Activated CD4-positive, alpha-beta T cell treated with anti-CD3 and anti-CD28 coated beads, Interleukin-2, amount 10 ng/mL, durations not matched to agents 7 days and 5 days (primary cell): ENCODE measurements around the gene GTPBP2. TPM values are rescaled to one million over a fixed set of nuclear protein-coding genes. Genes with fewer than 3 reads are reported as not detected.
A peak's percentile ranks its signal among the peaks of the same experiment; 100 is the strongest.

Experiments
- CTCF ChIA-PET: fragments of 350-600 bp; sonication (Branson Sonifier 250); formaldehyde crosslinking; loops from one replicate; lab custom pipeline; 2021; ENCODE audit warnings: antibody characterized with exemption; lab: Charles Lee
- POLR2A ChIA-PET: fragments of 350-600 bp; sonication (Branson Sonifier 250); formaldehyde crosslinking; loops from one replicate; lab custom pipeline; 2021; ENCODE audit warnings: antibody characterized with exemption; lab: Charles Lee
- DNase-seq: peaks from one replicate; pipeline ENCODE4 v3.0.0-alpha.2; 2020
- H3K27ac Mint-ChIP-seq: one replicate; pipeline ENCODE4 v1.8.0; 2021; ENCODE audit warnings: mild to moderate bottlenecking, moderate library complexity, mixed read lengths
- H3K27me3 Mint-ChIP-seq: one replicate; pipeline ENCODE4 v1.8.0; 2021; ENCODE audit warnings: mixed read lengths
- H3K36me3 Mint-ChIP-seq: one replicate; pipeline ENCODE4 v1.8.0; 2021; ENCODE audit warnings: low read depth, mixed read lengths
- H3K4me1 Mint-ChIP-seq: one replicate; pipeline ENCODE4 v1.8.0; 2021; ENCODE audit warnings: mixed read lengths
- H3K4me3 Mint-ChIP-seq: one replicate; pipeline ENCODE4 v1.8.0; 2021; ENCODE audit warnings: mild to moderate bottlenecking, moderate library complexity, mixed read lengths
- H3K9me3 Mint-ChIP-seq: one replicate; pipeline ENCODE4 v1.8.0; 2021; ENCODE audit warnings: mixed read lengths
- total RNA-seq, 2 experiments: library from RNA; stranded (reverse); gene quantifications; one replicate each; pipeline ENCODE4 v1.2.3, GENCODE V29; 2021

Gene GTPBP2
- total RNA-seq = 10 to 100 TPM; 91.9 to 98.3 TPM

- POLR2A ChIA-PET = interaction anchor here (0.6 to 1.5 kb wide), 5 partner anchors 9 to 598 kb away, joined by 3 to 6 read pairs (median 4); partner anchors contain the start of genes POLH and XPO5
- peak within 1 kb of the TSS; percentile 99 for H3K4me3 Mint-ChIP-seq
- H3K27me3 Mint-ChIP-seq = no peaks in the 10 kb centered on the region
- H3K36me3 Mint-ChIP-seq = peaks cover 40% of the 10 kb centered on the region
- H3K27ac Mint-ChIP-seq = peak within 1 kb of the TSS; percentile 100
- CTCF ChIA-PET = interaction anchor here (0.6 to 1.4 kb wide), 10 partner anchors 10 to 446 kb away, joined by 3 to 7 read pairs (median 3); partner anchors contain the start of gene RSPH9
- H3K4me1 Mint-ChIP-seq = peaks cover 40% of the 10 kb centered on the region
- H3K9me3 Mint-ChIP-seq = no peaks in the 10 kb centered on the region
- DNase-seq = peak; percentile 98
Observed at GRCh38 chr6:43629104-43629504, at the start of gene GTPBP2. Gene GTPBP2, minus strand, starts transcription at chr6:43629264. Its CDS starts 102 bp downstream, at chr6:43629162.

GRCh38 chr6:43678341-43678740 is 49.3 kb upstream of the GTPBP2 start:
- H3K9me3 Mint-ChIP-seq = no peaks in the 10 kb centered on the region
- DNase-seq = no peak
- no peaks in the 10 kb centered on the region for H3K27me3 Mint-ChIP-seq
- ChIA-PET POLR2A (no interaction called here), CTCF (interaction anchor here (0.9 to 5.7 kb wide), 4 partner anchors 10 to 96 kb away, joined by 3 to 46 read pairs (median 4); partner anchors contain the start of gene MRPS18A)
- H3K4me3 Mint-ChIP-seq = no peak overlapping the region
- H3K27ac Mint-ChIP-seq = no peak overlapping the region
- H3K4me1 Mint-ChIP-seq = peaks cover 5% of the 10 kb centered on the region
- H3K36me3 Mint-ChIP-seq = peaks cover 31% of the 10 kb centered on the region

GRCh38 chr6:43677759-43678158 is 48.7 kb upstream of the GTPBP2 start:
- ChIA-PET CTCF (interaction anchor here (0.6 to 5.7 kb wide), 3 partner anchors 10 to 25 kb away, joined by 3 to 46 read pairs (median 4); partner anchors contain the start of gene MRPS18A), POLR2A (no interaction called here)
- H3K4me1 Mint-ChIP-seq = peaks cover 2% of the 10 kb centered on the region
- DNase-seq = no peak
- H3K36me3 Mint-ChIP-seq = peaks cover 35% of the 10 kb centered on the region
- no peaks in the 10 kb centered on the region for H3K27me3 Mint-ChIP-seq
- H3K4me3 Mint-ChIP-seq = no peak overlapping the region
- H3K27ac Mint-ChIP-seq = no peak overlapping the region
- no peaks in the 10 kb centered on the region for H3K9me3 Mint-ChIP-seq

GRCh38 chr6:43676962-43677606 is 48.0 kb upstream of the GTPBP2 start:
- H3K4me3 Mint-ChIP-seq = no peak overlapping the region
- H3K4me1 Mint-ChIP-seq = no peaks in the 10 kb centered on the region
- H3K27ac Mint-ChIP-seq = no peak overlapping the region
- ChIA-PET CTCF (interaction anchor here (0.6 to 5.7 kb wide), 2 partner anchors 10 to 25 kb away, joined by 4 to 46 read pairs; no protein-coding TSS in a partner anchor), POLR2A (no interaction called here)
- no peaks in the 10 kb centered on the region for H3K9me3 Mint-ChIP-seq
- peaks cover 33% of the 10 kb centered on the region for H3K36me3 Mint-ChIP-seq
- H3K27me3 Mint-ChIP-seq = no peaks in the 10 kb centered on the region
- DNase-seq = no peak

- Mint-ChIP-seq H3K27me3 (no peaks in the 10 kb centered on the region), H3K4me3 (no peak overlapping the region), H3K9me3 (no peaks in the 10 kb centered on the region), H3K27ac (no peak overlapping the region), H3K36me3 (peaks cover 34% of the 10 kb centered on the region), H3K4me1 (peaks cover 13% of the 10 kb centered on the region)
- ChIA-PET POLR2A (no interaction called here), CTCF (no interaction called here)
- no peak for DNase-seq
Observed at GRCh38 chr6:43674921-43675320, 45.9 kb upstream of the GTPBP2 start.

GRCh38 chr6:43674291-43674690 is 45.2 kb upstream of the GTPBP2 start:
- H3K4me1 Mint-ChIP-seq = peaks cover 19% of the 10 kb centered on the region
- CTCF ChIA-PET = interaction anchor here (0.6 kb wide), 1 partner anchor 506 kb away, joined by 3 read pairs; no protein-coding TSS in a partner anchor
- POLR2A ChIA-PET = no interaction called here

GRCh38 chr6:43673444-43674084 is 44.5 kb upstream of the GTPBP2 start:
- CTCF ChIA-PET = interaction anchor here (2.0 kb wide), 1 partner anchor 27 kb away, joined by 8 read pairs; no protein-coding TSS in a partner anchor
- Mint-ChIP-seq H3K27ac (no peak overlapping the region), H3K9me3 (no peaks in the 10 kb centered on the region), H3K4me3 (no peak overlapping the region), H3K36me3 (peaks cover 35% of the 10 kb centered on the region), H3K4me1 (peaks cover 25% of the 10 kb centered on the region), H3K27me3 (no peaks in the 10 kb centered on the region)
- no peak for DNase-seq
- POLR2A ChIA-PET = no interaction called here

More at GRCh38 chr6:43674291-43674690, 45.2 kb upstream of the GTPBP2 start:
- no peaks in the 10 kb centered on the region for H3K9me3 Mint-ChIP-seq
- H3K27ac Mint-ChIP-seq = no peak overlapping the region
- H3K27me3 Mint-ChIP-seq = no peaks in the 10 kb centered on the region
- H3K4me3 Mint-ChIP-seq = no peak overlapping the region
- DNase-seq = no peak
- peaks cover 35% of the 10 kb centered on the region for H3K36me3 Mint-ChIP-seq

GRCh38 chr6:43671801-43672690 is 43.0 kb upstream of the GTPBP2 start:
- CTCF ChIA-PET = interaction anchor here (1.2 to 2.0 kb wide), 2 partner anchors 26 to 37 kb away, joined by 3 to 8 read pairs; no protein-coding TSS in a partner anchor
- Mint-ChIP-seq H3K4me3 (no peak overlapping the region), H3K4me1 (peaks cover 41% of the 10 kb centered on the region), H3K36me3 (peaks cover 34% of the 10 kb centered on the region), H3K27ac (no peak overlapping the region), H3K9me3 (no peaks in the 10 kb centered on the region), H3K27me3 (no peaks in the 10 kb centered on the region)
- no peak for DNase-seq
- POLR2A ChIA-PET = no interaction called here

- POLR2A ChIA-PET = no interaction called here
Observed at GRCh38 chr6:43671011-43671800, 42.1 kb upstream of the GTPBP2 start.

GRCh38 chr6:43670623-43670986 is 41.5 kb upstream of the GTPBP2 start:
- Mint-ChIP-seq H3K4me1 (peaks cover 42% of the 10 kb centered on the region), H3K4me3 (no peak overlapping the region), H3K36me3 (peaks cover 29% of the 10 kb centered on the region), H3K9me3 (no peaks in the 10 kb centered on the region), H3K27ac (peak overlapping the region; percentile 86), H3K27me3 (no peaks in the 10 kb centered on the region)
- DNase-seq = no peak
- CTCF ChIA-PET = interaction anchor here (0.6 to 3.9 kb wide), 11 partner anchors 10 to 492 kb away, joined by 3 to 20 read pairs (median 4); partner anchors contain the start of gene MRPS18A
- POLR2A ChIA-PET = no interaction called here

More at GRCh38 chr6:43671011-43671800, 42.1 kb upstream of the GTPBP2 start:
- Mint-ChIP-seq H3K36me3 (peaks cover 32% of the 10 kb centered on the region), H3K4me1 (peaks cover 42% of the 10 kb centered on the region), H3K9me3 (no peaks in the 10 kb centered on the region), H3K27me3 (no peaks in the 10 kb centered on the region), H3K4me3 (no peak overlapping the region), H3K27ac (no peak overlapping the region)
- DNase-seq = no peak
- CTCF ChIA-PET = interaction anchor here (0.6 to 3.9 kb wide), 9 partner anchors 11 to 491 kb away, joined by 3 to 20 read pairs (median 4); partner anchors contain the start of gene MRPS18A

GRCh38 chr6:43669922-43670622 is 41.0 kb upstream of the GTPBP2 start:
- ChIA-PET POLR2A (interaction anchor here (0.5 to 0.7 kb wide), 2 partner anchors 85 to 384 kb away, joined by 3 read pairs; no protein-coding TSS in a partner anchor), CTCF (interaction anchor here (0.6 to 6.9 kb wide), 13 partner anchors 10 to 492 kb away, joined by 3 to 46 read pairs (median 4); partner anchors contain the start of gene MRPS18A)
- Mint-ChIP-seq H3K36me3 (peaks cover 28% of the 10 kb centered on the region), H3K27me3 (no peaks in the 10 kb centered on the region), H3K27ac (peak overlapping the region; percentile 86), H3K4me3 (no peak overlapping the region), H3K4me1 (peaks cover 42% of the 10 kb centered on the region), H3K9me3 (no peaks in the 10 kb centered on the region)
- peak; percentile 50 for DNase-seq
